Measurements from ENCODE around the gene PSMD14.

PSMD14 gene

GRCh38 chr2:161388146-161388779, 80.0 kb downstream of the PSMD14 start:
- DNase-seq, result no peak

DNA sequence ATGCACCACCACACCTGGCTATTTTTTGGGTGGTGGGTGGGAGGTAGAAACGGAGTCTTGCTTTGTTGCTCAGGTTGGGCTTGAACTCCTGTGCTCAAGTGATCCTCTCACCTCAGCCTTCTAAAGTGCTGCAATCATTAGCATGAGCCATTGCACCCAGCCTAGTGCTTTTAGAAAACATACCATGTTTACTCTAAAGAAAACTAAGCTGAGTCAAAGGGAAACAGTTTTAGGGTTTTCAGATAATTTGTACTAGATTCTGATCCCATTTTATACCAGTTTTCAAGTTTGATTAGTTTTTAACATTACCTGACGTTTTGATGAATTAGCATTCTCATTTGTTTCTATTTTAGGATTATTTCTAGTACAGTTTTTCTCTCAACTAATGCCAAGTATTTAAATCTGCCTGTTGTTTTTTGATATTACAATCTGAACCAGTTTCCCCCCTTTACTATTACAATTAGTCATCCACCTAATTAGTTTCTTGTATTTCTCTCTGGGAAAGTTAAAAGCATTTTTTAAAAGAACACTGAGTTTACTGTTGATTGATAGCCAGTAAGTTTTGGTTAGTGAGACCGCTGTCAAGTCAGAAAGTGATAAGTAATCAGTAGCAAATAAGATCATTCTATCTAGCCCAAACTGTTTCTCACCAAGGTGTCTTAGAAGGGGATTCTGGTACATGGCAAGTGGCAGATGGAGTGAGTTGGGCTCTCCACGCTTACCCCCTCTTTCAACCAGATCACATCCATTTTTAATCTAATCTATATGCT, 83.7 kb downstream of the PSMD14 start:
- DNase-seq, result no peak

- DNase-seq, result no peak
These were observed 91.9 kb downstream of the PSMD14 start for GRCh38 chr2:161400076-161400475.

GRCh38 chr2:161402297-161402696, 94.1 kb downstream of the PSMD14 start:
- no peak for DNase-seq

DNA sequence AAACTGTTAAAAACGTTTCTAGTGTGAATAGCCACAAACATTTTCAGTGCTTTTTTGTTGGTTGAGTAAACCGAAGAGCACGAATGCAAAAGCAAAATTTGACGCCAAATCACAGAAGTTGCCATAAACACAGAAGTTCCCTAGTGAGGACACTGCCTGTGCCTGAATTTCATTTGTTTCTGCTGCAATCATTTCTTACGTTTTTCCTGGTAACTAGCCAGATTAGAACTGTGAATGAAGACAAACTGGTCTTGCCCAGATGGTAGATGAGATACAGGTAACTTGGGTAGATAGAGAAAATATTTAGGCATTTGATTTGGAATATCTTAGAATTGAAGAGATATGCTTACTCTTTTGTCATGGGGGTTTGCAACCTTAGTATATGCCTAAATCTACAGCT, 98.1 kb downstream of the PSMD14 start:
- DNase-seq, result no peak

- DNase-seq, result no peak
These were observed 99.4 kb downstream of the PSMD14 start for GRCh38 chr2:161407597-161407996.

GRCh38 chr2:161409308-161409907, 101.2 kb downstream of the PSMD14 start:
- DNase-seq, result no peak

- DNase-seq, result no peak
These were observed 104.1 kb downstream of the PSMD14 start for GRCh38 chr2:161412346-161412745.

DNA sequence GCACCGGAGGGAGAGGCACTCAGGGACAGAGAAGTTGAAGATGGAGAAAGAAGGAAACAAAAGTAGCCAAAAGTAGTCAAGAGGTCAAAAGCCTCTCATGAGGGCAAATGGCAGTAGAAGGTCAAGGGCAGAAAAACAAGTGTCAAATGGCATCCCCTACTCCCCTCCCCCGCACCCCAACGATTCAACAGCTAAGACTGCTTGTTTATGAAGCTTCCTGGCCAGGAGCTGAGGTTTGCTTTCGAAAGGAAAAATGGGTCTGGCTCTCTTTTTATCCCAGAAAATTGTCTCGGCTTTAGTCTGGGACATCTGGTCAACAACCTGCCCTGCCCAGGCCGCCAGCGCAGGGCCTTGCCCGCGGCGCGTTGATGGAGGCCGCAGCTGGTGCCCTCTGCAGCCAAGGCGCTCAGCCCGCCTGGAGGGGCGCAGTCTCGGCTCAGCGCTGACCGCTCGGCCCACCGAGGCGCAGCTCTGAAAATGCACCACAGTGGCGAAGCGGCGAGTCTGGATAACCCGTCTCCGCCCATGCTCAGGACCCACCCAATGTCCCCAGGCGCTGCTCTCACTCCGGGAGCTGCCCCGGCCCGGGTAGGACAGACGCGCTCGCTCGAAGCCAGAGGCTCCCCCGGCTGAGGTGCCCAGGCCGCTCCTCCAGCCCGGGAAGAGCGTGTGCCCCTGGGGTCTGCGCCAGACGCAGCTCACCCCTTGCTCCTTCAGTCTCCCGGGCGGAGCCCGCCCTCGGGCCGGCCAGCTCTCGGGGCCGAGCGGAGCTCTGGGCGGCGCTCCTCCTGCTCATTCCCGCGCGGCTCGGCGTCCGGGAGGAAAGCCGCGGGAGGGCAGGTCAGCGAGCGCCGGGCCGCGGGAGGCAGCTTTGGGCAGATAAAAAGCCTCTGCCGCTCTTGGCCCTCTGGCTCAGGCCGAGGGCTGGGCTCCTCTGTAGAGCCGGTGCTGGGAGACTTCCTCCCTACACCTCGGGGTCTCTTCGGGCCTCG, 106.1 kb downstream of the PSMD14 start:
- peak; percentile 92 for DNase-seq

DNA sequence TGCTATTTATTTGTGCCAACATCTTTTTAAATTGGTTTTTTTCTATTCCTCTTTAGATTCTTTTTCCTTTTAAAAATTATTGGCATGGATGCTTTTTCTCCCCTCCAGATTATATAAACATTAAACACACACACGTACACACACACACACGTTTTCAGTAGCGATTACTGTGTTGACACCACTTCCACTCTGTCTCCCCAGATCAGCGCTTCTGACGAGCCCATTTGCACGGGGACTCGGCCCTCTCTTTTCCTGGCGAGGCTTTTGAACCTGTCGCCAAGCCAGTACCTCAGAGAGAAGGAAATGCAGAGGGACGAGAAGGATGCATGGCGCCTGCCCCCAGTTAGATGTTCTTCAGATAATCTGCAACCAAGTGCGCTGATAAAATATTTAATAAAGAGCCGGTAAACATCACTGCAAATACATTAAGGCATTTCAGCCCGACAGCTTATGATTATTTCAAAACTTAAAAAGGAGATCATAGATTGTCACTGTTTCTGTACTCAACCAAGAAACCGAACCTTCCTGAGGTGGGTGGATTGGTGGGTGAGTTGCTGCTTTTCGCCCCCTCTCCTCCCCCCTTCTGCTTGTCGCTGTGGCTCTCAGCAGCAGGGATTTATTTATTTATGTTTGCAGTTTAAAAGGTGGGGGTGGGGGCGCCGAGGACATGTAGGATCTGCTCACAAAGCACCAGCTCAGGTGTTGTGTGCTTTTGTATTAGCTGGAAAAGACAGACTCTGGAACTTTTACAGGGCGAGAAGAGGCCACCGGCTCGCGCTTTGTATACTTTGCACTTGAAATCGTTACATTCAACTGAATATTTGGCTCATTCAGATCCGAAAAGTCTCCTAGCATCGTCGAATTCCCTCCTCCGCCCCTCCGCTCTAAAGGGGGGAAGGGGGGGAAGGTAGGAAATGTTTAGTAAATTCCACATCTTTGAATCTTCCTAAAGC, 107.1 kb downstream of the PSMD14 start:
- DNase-seq, result no peak

- no peak for DNase-seq
These were observed 107.9 kb downstream of the PSMD14 start, which contains the start of gene TBR1 for GRCh38 chr2:161415987-161416707. TBR1 (plus strand) TSS chr2:161416297; CDS start chr2:161416411, 114 bp downstream.

DNA sequence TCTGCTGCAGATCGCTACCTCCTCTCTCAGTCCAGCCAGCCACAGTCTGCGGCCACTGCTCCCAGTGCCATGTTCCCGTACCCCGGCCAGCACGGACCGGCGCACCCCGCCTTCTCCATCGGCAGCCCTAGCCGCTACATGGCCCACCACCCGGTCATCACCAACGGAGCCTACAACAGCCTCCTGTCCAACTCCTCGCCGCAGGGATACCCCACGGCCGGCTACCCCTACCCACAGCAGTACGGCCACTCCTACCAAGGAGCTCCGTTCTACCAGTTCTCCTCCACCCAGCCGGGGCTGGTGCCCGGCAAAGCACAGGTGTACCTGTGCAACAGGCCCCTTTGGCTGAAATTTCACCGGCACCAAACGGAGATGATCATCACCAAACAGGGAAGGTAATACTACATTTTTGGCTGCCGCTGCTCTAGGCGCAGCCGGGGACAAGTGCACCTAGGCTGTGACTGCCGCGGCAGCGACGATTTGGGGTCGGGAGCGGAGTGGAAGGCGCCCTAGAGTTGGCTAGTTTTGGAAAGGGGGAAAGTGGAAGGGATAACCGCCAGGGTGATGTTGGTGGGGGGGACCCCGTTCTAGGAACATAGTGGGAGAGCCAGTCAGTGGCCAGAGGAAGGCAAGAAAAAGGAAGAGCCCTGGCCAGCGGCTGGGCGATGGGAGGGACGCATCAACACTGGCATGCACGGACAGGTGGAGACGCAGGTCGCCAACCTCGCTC, 108.6 kb downstream of the PSMD14 start:
- DNase-seq, result no peak

DNA sequence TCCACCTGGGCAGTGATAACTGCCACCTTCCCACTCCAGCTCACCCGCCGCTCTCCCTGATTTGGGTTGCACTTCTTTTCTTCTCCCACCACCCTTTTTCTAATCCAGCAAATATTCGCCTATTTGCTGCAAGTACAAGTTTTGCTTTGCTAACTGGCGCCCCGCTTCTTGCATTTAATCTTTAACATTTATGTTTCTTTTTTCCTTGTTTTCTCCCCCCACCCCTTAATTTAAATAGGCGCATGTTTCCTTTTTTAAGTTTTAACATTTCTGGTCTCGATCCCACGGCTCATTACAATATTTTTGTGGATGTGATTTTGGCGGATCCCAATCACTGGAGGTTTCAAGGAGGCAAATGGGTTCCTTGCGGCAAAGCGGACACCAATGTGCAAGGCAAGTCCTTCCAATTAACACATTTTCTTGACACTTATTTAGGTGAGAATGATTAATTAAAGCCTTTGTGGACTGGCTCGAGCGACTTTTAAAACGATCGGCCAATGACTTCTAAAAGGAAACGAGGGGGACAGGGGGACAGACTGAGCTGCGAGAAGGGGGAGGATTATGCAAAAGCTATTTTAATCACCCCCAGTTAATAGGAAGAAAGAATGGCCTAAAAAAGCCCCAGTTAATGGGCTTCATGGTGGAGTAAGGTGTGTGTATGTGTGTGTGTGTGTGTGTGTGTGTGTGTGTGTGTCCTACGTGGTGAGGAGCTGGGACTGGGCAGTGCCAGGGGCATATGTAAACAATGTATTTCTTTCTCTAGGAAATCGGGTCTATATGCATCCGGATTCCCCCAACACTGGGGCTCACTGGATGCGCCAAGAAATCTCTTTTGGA, 109.4 kb downstream of the PSMD14 start:
- no peak for DNase-seq

DNA sequence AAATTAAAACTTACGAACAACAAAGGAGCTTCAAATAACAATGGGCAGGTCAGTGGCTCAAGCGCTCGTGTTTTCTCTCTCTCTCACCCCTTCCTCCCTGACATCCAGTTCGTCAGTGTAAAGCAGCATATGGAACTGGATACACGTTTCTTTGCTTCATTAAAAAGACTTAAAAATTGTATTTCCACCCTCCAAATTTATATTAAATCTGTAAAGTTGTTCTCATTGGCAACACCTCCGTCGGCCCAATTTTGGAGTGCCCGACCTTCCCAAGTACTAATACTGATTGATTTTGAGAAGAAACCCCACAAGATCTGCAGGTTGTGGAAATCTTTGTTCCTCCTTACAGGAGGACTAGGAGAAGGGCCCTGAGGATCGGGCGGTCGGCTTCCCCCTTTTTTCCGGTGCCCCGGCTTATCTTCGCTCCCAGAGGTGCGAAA, 110.1 kb downstream of the PSMD14 start:
- DNase-seq, result no peak

- peak; percentile 74 for DNase-seq
These were observed 110.8 kb downstream of the PSMD14 start for GRCh38 chr2:161418715-161419637.

DNA sequence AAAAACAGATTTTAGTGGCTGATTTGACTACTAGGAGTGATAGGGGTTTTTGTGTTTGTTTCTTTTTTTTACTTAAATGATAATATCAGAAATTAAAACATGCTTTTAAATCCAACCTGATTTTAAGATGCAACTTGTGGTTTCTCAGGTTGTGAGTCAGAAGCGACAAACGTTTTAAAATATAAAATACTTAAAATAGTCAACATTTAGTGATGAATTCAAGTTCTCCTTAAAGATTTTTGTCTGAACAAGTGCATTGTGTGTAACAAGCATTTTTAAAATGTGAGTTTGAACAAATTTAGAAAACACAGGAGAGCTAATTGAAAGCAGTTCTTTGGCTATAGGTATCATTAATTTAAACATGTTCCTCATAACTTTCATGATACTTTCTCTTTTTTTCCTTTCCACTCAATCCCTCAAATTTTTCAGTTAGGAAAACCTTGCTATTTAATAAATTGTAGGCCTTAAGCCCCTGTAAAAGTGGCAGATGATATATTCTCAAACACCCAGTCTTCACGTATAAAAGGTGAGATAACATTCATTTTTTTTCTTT, 111.5 kb downstream of the PSMD14 start:
- no peak for DNase-seq

GRCh38 chr2:161420406-161421074, 112.3 kb downstream of the PSMD14 start:
- DNase-seq, result no peak
